Measurements from ENCODE around the gene TRIP10. TPM values are rescaled to one million over a fixed set of nuclear protein-coding genes. Genes with fewer than 3 reads are reported as not detected.

Gene TRIP10
- total RNA-seq, 1 donor from 2014 or later: 16.7 TPM

DNA sequence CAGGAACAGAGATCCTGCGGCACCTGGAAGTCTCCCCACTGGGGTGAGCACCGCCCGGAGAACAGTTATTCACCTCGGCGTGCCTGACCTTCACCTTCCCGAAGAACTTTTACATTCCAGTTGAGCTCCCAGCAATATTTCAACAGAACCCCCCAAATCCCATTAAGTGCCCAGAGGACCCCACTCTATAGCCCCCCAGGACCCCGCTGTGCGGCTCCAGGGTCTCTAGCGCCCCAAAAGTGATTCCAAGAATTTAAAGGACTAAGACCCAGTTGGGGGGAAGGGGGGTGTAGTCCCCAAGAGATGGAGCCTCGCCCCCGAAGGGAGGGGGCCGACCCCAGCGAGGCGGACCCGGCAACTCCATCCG is 2.6 kb upstream of the TRIP10 start:
- DNase-seq: no peak
- Mint-ChIP-seq H3K27ac (ENCODE audit: unreplicated experiment) (peak overlapping the region; percentile 94), H3K9me3 (ENCODE audit: unreplicated experiment) (peaks cover 17% of the 10 kb centered on the region), H3K27me3 (ENCODE audit: unreplicated experiment) (peaks cover 10% of the 10 kb centered on the region), H3K36me3 (ENCODE audit: unreplicated experiment) (no peaks in the 10 kb centered on the region), H3K4me3 (ENCODE audit: unreplicated experiment) (peak overlapping the region; percentile 98), H3K4me1 (ENCODE audit: low read depth, unreplicated experiment) (peaks cover 21% of the 10 kb centered on the region)
- TF ChIP-seq, protein P1, sequence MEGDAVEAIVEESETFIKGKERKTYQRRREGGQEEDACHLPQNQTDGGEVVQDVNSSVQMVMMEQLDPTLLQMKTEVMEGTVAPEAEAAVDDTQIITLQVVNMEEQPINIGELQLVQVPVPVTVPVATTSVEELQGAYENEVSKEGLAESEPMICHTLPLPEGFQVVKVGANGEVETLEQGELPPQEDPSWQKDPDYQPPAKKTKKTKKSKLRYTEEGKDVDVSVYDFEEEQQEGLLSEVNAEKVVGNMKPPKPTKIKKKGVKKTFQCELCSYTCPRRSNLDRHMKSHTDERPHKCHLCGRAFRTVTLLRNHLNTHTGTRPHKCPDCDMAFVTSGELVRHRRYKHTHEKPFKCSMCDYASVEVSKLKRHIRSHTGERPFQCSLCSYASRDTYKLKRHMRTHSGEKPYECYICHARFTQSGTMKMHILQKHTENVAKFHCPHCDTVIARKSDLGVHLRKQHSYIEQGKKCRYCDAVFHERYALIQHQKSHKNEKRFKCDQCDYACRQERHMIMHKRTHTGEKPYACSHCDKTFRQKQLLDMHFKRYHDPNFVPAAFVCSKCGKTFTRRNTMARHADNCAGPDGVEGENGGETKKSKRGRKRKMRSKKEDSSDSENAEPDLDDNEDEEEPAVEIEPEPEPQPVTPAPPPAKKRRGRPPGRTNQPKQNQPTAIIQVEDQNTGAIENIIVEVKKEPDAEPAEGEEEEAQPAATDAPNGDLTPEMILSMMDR (IDR thresholded peaks at IDR 0.05; ENCODE audit: partially characterized antibody, unreplicated experiment): no peak

DNA sequence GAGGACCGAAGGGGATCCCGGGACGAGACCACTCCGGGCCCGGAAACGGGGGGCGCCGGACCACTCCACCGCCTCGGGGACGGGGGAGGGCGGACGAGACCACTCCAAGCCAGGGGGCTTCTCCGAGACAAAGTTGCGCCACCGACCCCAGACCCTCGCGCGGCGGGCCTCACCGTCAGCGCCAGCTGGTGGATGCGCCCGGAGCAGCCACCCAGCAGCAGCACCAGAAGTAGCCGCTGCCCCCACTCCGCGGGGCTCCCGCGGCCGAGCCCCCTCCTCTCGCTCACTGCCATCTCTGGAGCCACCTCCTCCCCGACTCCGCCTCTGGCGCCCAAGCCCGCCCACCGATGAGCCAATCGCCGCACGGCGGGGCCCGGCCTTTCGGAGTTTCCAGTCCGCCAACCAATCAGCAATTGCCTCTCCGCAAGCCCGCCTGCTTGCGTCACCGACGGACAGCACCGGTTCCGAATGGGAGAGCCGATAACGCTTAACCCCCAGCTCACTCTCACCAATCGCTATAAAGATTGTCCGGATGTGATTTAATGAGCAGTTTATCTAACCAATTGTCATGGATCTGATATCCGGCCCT is 2.1 kb upstream of the TRIP10 start, which contains the start of gene GPR108:
GPR108 (minus strand) TSS at position 297 of the 589 bp plus-strand sequence; CDS start at position 293, 4 bp downstream.
- no peaks in the 10 kb centered on the region for H3K36me3 Mint-ChIP-seq (ENCODE audit: unreplicated experiment)
- H3K4me1 Mint-ChIP-seq (ENCODE audit: low read depth, unreplicated experiment): peaks cover 21% of the 10 kb centered on the region
- TF ChIP-seq, protein P1 (IDR thresholded peaks at IDR 0.05; ENCODE audit: partially characterized antibody, unreplicated experiment): no peak
- peak within 1 kb of the TSS; percentile 98 for H3K4me3 Mint-ChIP-seq (ENCODE audit: unreplicated experiment)
- peak within 1 kb of the TSS; percentile 97 for H3K27ac Mint-ChIP-seq (ENCODE audit: unreplicated experiment)
- peak; percentile 99 for DNase-seq
- H3K9me3 Mint-ChIP-seq (ENCODE audit: unreplicated experiment): peaks cover 17% of the 10 kb centered on the region
- H3K27me3 Mint-ChIP-seq (ENCODE audit: unreplicated experiment): peaks cover 10% of the 10 kb centered on the region

DNA sequence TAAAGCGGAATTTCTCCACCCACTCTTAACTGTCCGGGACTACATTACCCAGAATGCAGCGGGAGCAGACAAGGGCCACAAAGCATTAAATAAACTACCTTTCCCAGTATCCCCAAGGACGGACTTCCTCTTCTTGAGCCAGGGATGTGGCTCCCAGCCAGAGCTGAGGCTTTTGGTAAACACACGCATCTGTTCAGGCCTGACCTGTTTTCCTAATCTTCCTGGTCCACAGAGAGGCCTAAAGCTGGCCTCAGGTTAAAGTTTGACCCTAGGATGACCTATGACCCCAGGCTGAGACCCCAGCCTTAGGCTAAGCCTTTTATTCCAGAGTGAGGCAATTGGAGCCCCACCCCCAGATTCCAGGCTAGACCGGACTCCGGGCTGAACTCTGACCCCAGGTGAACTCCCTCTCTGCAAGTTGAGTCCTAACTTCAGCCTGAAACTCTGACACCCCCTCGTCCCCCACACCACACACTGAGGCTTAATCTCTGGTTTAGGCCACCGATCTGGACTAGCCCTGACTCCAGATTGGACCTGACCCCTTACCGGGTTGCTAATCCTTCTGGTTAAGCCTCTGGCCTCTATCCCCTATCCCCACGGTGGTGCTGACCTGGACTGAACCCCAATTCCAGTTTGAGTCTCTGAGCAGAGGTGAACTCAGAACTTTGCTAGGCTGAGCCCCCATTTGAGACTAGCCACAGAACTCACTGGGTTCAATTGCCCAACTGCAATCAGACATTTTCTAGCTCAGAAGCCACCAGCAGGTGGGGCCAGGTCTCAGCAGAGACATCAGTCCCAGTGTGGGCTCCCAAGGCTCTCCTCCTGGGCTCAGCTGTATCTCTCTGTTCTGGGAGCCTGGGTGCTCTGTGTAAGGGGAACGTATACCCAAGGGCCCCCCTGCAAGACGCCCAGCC is 1.4 kb upstream of the TRIP10 start:
- H3K9me3 Mint-ChIP-seq (ENCODE audit: unreplicated experiment): peaks cover 17% of the 10 kb centered on the region
- peak; percentile 74 for DNase-seq
- peak overlapping the region; percentile 88 for H3K4me3 Mint-ChIP-seq (ENCODE audit: unreplicated experiment)
- peak overlapping the region; percentile 97 for H3K27ac Mint-ChIP-seq (ENCODE audit: unreplicated experiment)
- H3K27me3 Mint-ChIP-seq (ENCODE audit: unreplicated experiment): peaks cover 10% of the 10 kb centered on the region
- H3K4me1 Mint-ChIP-seq (ENCODE audit: low read depth, unreplicated experiment): peaks cover 19% of the 10 kb centered on the region
- TF ChIP-seq, protein P1 (IDR thresholded peaks at IDR 0.05; ENCODE audit: partially characterized antibody, unreplicated experiment): peak; percentile 40
- no peaks in the 10 kb centered on the region for H3K36me3 Mint-ChIP-seq (ENCODE audit: unreplicated experiment)

DNA sequence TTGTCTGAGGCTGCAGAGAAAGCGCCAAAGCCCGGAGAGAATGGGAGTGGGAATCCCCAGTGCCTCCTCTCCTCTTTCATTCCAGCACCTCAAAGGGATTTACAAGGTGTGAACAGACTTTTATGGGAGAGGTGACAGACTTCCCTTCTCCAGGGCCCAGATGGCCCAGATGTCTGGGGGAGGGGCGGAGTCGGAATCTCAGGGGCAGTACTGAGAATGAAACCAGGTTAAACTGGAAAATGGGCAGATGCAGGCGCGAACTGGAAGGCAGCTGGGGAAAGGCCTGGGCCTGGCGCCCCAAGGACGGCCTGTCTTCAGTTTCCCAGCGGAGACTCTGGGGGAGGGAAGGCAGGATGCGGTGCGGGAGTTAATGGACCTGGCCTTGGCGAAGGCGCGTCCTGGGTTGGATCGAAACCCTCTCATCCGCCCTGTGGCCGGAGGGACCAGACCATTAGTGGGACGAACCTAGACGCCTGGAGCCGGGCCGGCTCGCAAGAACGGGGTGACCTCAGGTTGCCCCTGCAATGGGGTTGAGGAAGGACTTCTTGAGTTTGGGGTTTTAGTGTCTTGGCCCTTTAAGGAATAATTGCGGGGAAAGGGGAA is 592 bp upstream of the TRIP10 start:
- Mint-ChIP-seq H3K27ac (ENCODE audit: unreplicated experiment) (peak overlapping the region; percentile 97), H3K36me3 (ENCODE audit: unreplicated experiment) (no peaks in the 10 kb centered on the region), H3K27me3 (ENCODE audit: unreplicated experiment) (peaks cover 12% of the 10 kb centered on the region), H3K4me3 (ENCODE audit: unreplicated experiment) (peak overlapping the region; percentile 88), H3K4me1 (ENCODE audit: low read depth, unreplicated experiment) (peaks cover 19% of the 10 kb centered on the region), H3K9me3 (ENCODE audit: unreplicated experiment) (peaks cover 17% of the 10 kb centered on the region)
- peak; percentile 64 for DNase-seq
- TF ChIP-seq, protein P1 (IDR thresholded peaks at IDR 0.05; ENCODE audit: partially characterized antibody, unreplicated experiment): no peak

Measured in glutamatergic neuron (in vitro differentiated cells).